Gastroesophageal sphincter (tissue), 3 donors: ENCODE data around the gene CCNYL1.

ENCODE experiments used
- POLR2A ChIP-seq, 2 donors: fragments of 450-650 bp; IDR thresholded peaks; one replicate each; pipeline ENCODE4 v1.6.1; 2017; ENCODE audit warnings: antibody characterized with exemption in 2 of 2, mild to moderate bottlenecking in 2 of 2, moderate library complexity in 1 of 2
- POLR2AphosphoS5 ChIP-seq: sonication (generic); formaldehyde crosslinking; IDR thresholded peaks from one replicate; pipeline ENCODE4 v1.6.1; 2017; ENCODE audit warnings: antibody characterized with exemption
- TF ChIP-seq, protein P1 (sequence below), 4 experiments: fragments of 200-600 bp in 2 of 4; fragments of 450-650 bp in 2 of 4; sonication (generic) in 1 of 4; IDR thresholded peaks; one replicate each; pipeline ENCODE4 v1.5.1; 2017 to 2019; ENCODE audit warnings: antibody characterized with exemption in 4 of 4, mild to moderate bottlenecking in 2 of 4, moderate library complexity in 2 of 4

DNA sequence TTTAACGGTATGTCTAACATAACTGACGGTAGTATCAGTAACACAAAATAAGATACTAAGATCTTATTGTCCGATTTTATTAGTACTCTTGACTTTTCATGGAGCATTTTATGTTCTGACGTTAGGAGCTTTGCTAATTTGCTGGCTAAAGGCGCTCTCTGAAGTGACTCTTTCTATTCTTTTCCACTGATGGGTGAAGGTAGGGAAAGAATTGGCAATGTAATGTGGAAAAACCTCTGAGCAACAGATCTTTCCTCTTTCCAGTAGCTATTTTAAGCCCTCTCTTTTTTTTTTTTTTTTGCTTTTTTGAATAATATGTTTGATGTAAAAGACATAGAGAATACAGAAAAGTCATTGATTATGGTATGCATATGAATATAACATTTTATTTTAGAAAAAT is 4.6 kb downstream of the CCNYL1 start:
- TF ChIP-seq, protein P1, sequence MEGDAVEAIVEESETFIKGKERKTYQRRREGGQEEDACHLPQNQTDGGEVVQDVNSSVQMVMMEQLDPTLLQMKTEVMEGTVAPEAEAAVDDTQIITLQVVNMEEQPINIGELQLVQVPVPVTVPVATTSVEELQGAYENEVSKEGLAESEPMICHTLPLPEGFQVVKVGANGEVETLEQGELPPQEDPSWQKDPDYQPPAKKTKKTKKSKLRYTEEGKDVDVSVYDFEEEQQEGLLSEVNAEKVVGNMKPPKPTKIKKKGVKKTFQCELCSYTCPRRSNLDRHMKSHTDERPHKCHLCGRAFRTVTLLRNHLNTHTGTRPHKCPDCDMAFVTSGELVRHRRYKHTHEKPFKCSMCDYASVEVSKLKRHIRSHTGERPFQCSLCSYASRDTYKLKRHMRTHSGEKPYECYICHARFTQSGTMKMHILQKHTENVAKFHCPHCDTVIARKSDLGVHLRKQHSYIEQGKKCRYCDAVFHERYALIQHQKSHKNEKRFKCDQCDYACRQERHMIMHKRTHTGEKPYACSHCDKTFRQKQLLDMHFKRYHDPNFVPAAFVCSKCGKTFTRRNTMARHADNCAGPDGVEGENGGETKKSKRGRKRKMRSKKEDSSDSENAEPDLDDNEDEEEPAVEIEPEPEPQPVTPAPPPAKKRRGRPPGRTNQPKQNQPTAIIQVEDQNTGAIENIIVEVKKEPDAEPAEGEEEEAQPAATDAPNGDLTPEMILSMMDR (IDR thresholded peaks at IDR 0.05) = no peak
- TF ChIP-seq POLR2A (IDR thresholded peaks at IDR 0.05) (no peak), POLR2AphosphoS5 (no peak)
